ENCODE results near the gene PAK1IP1. TPM values are rescaled to one million over a fixed set of nuclear protein-coding genes. Genes with fewer than 3 reads are reported as not detected.
"Not testable (repeated sequence)": the region's sequence is repeated elsewhere in the genome, so short reads cannot be mapped to it uniquely, and the experiment has no call there.

Gene PAK1IP1
- total and polyA plus RNA-seq, 3 donors from 2014 or later, result 9.5 to 12.5 (median 11.0) TPM

DNA sequence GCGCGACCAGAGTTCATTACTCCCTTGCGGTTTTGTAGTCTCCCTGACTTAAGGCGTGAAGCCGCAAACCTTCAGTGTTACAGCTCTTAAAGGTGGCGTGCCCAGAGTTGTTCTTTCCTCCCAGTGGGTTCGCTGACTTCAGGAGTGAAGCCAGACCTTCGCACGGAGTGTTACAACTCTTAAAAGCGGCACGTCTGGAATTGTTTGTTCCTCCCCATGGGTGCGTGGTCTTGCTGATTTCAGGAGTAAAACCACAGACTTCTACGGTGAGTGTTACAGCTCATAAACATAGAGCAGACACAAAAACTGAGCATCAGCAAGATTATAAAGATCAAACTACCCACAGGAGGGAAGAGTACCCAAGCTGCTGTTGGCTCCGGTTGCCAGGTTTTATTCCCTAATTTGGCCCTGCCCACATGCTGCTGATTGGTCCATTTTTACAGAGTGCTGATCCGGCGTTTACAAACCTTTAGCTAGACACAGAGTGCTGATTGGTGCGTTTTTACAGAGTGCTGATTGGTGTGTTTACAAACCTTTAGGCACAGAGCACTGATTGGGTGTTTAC is 38.5 kb downstream of the PAK1IP1 start:
- Histone ChIP-seq H3K27me3 (no peaks in the 10 kb centered on the region), H3K36me3 (ENCODE audit: low read depth, missing control alignments) (no peaks in the 10 kb centered on the region), H3K27ac (no peak overlapping the region), H3K4me1 (no peaks in the 10 kb centered on the region), H3K4me3 (peak overlapping the region in 1 of 2 donors; percentile 36), H3K9me3 (no peaks in the 10 kb centered on the region)
- peak; percentile 58 for DNase-seq
- 58 to 67% methylated on average over 17 of the region's 17 CpGs for WGBS, 2 donors
- no peak for TF ChIP-seq POLR2A (IDR thresholded peaks at IDR 0.05)
- TF ChIP-seq, protein P1, sequence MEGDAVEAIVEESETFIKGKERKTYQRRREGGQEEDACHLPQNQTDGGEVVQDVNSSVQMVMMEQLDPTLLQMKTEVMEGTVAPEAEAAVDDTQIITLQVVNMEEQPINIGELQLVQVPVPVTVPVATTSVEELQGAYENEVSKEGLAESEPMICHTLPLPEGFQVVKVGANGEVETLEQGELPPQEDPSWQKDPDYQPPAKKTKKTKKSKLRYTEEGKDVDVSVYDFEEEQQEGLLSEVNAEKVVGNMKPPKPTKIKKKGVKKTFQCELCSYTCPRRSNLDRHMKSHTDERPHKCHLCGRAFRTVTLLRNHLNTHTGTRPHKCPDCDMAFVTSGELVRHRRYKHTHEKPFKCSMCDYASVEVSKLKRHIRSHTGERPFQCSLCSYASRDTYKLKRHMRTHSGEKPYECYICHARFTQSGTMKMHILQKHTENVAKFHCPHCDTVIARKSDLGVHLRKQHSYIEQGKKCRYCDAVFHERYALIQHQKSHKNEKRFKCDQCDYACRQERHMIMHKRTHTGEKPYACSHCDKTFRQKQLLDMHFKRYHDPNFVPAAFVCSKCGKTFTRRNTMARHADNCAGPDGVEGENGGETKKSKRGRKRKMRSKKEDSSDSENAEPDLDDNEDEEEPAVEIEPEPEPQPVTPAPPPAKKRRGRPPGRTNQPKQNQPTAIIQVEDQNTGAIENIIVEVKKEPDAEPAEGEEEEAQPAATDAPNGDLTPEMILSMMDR (IDR thresholded peaks at IDR 0.05), result no peak
- intact Hi-C loops (cut with DNase I; ENCODE audit: low total_unique reads), result no loop called here

DNA sequence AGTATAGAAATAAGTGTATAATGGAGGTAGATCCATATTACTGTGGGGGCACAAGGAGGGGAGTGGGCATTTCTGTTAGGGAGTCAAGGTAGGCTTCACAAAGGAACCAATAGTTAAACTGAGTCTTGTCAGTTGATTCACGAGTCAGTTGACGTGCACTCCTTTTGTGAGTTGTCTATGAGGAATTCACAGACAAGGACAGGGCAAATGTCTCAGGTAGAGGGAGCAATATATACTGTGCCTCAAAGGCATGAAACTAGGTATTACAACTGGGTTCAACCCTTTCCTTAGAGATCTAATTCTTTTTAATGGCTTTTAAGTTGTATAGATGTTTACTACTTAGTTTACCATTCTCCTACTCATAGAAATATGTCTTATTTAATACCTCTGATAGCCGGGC is 39.1 kb downstream of the PAK1IP1 start:
- no peak for DNase-seq
- TF ChIP-seq, protein P1 (IDR thresholded peaks at IDR 0.05), result no peak
- no peak for TF ChIP-seq POLR2A (IDR thresholded peaks at IDR 0.05)
- WGBS, 2 donors, result 53 to 74% methylated on average over 3 of the region's 3 CpGs

DNA sequence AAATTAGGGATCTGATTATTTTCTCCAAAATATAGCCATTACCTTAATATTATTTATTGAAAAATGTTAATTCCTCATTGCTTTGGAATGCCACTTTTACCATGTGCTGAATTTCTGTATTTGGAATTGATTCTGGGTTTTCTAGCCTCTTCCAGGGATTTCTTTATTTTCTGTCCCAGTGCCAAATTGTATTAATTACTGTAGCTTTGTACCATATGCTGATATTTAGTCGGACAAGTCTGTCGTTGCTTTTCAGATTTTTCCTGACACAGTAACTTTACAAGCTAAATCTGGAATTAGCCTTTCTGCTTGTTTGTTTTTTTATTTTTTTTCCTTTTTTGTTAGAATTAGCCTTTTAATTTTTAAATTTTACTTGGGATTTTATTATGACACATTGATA is 42.0 kb downstream of the PAK1IP1 start:
- whole genome bisulfite sequencing, 2 donors, result 79 to 88% methylated on average over 2 of the region's 2 CpGs
- TF ChIP-seq POLR2A (IDR thresholded peaks at IDR 0.05), result no peak
- TF ChIP-seq, protein P1 (IDR thresholded peaks at IDR 0.05), result no peak

More for the DNA sequence above, 39.1 kb downstream of the PAK1IP1 start:
- Histone ChIP-seq H3K4me3 (peak overlapping the region in 1 of 2 donors; percentile 36), H3K27me3 (no peaks in the 10 kb centered on the region), H3K36me3 (ENCODE audit: low read depth, missing control alignments) (no peaks in the 10 kb centered on the region), H3K4me1 (no peaks in the 10 kb centered on the region), H3K9me3 (no peaks in the 10 kb centered on the region), H3K27ac (no peak overlapping the region)
- intact Hi-C loops (cut with DNase I; ENCODE audit: low total_unique reads), result no loop called here

DNA sequence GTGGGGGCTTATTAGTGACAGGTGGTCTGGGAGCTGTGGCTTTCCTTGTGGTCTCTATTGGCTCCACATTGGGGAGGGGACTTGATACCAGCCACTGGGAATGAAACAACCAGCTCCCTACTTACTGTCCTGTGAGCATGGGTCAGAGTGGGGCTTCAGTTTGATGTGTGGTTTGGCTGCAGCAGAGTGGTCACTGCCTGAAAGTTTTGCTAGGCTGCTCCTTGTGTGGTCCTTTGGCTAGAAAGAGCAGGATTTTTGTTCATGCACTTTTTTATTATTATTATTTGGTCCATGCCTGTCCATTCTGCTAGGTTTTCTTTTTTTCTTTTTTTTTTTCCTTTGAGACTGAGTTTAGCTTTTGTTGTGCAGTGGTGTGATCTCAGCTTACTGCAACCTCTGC is 45.3 kb downstream of the PAK1IP1 start:
- Histone ChIP-seq H3K36me3 (ENCODE audit: low read depth, missing control alignments) (no peaks in the 10 kb centered on the region), H3K4me1 (no peaks in the 10 kb centered on the region), H3K9me3 (no peaks in the 10 kb centered on the region), H3K27ac (no peak overlapping the region), H3K27me3 (no peaks in the 10 kb centered on the region), H3K4me3 (no peak overlapping the region)
- intact Hi-C loops (cut with DNase I; ENCODE audit: low total_unique reads), result no loop called here
- TF ChIP-seq, protein P1 (IDR thresholded peaks at IDR 0.05), result no peak
- TF ChIP-seq POLR2A (IDR thresholded peaks at IDR 0.05), result no peak
- DNase-seq, result no peak

More for the DNA sequence above, 42.0 kb downstream of the PAK1IP1 start:
- Histone ChIP-seq H3K4me3 (no peak overlapping the region), H3K4me1 (no peaks in the 10 kb centered on the region), H3K36me3 (ENCODE audit: low read depth, missing control alignments) (no peaks in the 10 kb centered on the region), H3K27ac (no peak overlapping the region), H3K9me3 (no peaks in the 10 kb centered on the region), H3K27me3 (no peaks in the 10 kb centered on the region)
- DNase-seq, result no peak
- intact Hi-C loops (cut with DNase I; ENCODE audit: low total_unique reads), result no loop called here

DNA sequence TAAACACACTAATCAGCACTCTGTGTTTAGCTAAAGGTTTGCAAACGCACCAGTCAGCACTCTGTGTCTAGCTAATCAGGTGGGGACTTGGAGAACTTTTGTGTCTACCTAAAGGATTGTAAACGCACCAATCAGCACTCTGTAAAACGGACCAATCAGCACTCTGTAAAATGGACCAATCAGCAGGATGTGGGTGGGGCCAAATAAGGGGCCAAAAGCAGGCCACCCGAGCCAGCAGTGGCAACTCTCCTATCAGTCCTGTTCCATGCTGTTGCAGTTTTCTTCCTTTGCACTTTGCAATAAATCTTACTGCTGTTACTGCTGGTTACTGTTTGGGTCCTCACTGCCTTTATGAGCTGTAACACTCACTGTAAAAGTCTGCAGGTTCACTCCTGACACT is 46.9 kb downstream of the PAK1IP1 start:
- H3K4me3 ChIP-seq, result peak overlapping the region in 1 of 2 donors; percentile 28
- not testable (repeated sequence) for H3K27ac ChIP-seq

More for the DNA sequence above, 46.9 kb downstream of the PAK1IP1 start:
- H3K4me1 ChIP-seq; H3K9me3 ChIP-seq; intact Hi-C loops (cut with DNase I; ENCODE audit: low total_unique reads); H3K36me3 ChIP-seq (ENCODE audit: low read depth, missing control alignments); H3K27me3 ChIP-seq: not testable (repeated sequence)
- peak; percentile 56 for DNase-seq
- 64 to 74% methylated on average over 4 of the region's 4 CpGs for WGBS, 2 donors
